Inflammatory macrophage treated with lipopolysaccharide for 1 hour (primary cell): ENCODE results near the gene HSPG2.

Experiments used
- DNase-seq, 2 donors: peaks; one replicate each; pipeline ENCODE4 v3.0.0-alpha.2; 2020 to 2022

The HSPG2 gene

GRCh38 chr1:21898326-21899200, 38.5 kb downstream of the HSPG2 start:
- DNase-seq, result no peak

GRCh38 chr1:21897844-21898243, 39.3 kb downstream of the HSPG2 start:
- DNase-seq, result no peak

- no peak for DNase-seq
These were observed 40.2 kb downstream of the HSPG2 start for GRCh38 chr1:21896652-21897532.

GRCh38 chr1:21896026-21896425, 41.1 kb downstream of the HSPG2 start:
- DNase-seq, result no peak

- DNase-seq, result no peak
These were observed 42.9 kb downstream of the HSPG2 start for GRCh38 chr1:21894034-21894881.

GRCh38 chr1:21893046-21893805, 43.9 kb downstream of the HSPG2 start:
- no peak for DNase-seq

GRCh38 chr1:21891621-21892479, 45.3 kb downstream of the HSPG2 start:
- no peak for DNase-seq

- DNase-seq, result no peak
These were observed 46.0 kb downstream of the HSPG2 start for GRCh38 chr1:21891081-21891480.

GRCh38 chr1:21888500-21888899, 48.6 kb downstream of the HSPG2 start:
- no peak for DNase-seq

- no peak for DNase-seq
These were observed 49.3 kb downstream of the HSPG2 start for GRCh38 chr1:21887796-21888195.

GRCh38 chr1:21887216-21887736, 49.8 kb downstream of the HSPG2 start:
- DNase-seq, result no peak

- no peak for DNase-seq
These were observed 50.5 kb downstream of the HSPG2 start for GRCh38 chr1:21886486-21887215.

- no peak for DNase-seq
These were observed 51.7 kb downstream of the HSPG2 start for GRCh38 chr1:21885236-21886037.

- no peak for DNase-seq
These were observed 52.5 kb downstream of the HSPG2 start for GRCh38 chr1:21884456-21885235.

GRCh38 chr1:21882721-21883415, 54.2 kb downstream of the HSPG2 start:
- no peak for DNase-seq

- DNase-seq, result no peak
These were observed 55.9 kb downstream of the HSPG2 start for GRCh38 chr1:21881250-21881649.

- no peak for DNase-seq
These were observed 56.5 kb downstream of the HSPG2 start for GRCh38 chr1:21880619-21880970.
